ENCODE results near the gene LIMS1.
"Not testable (repeated sequence)": the region's sequence is repeated elsewhere in the genome, so short reads cannot be mapped to it uniquely, and the experiment has no call there.

The LIMS1 gene, protein sequence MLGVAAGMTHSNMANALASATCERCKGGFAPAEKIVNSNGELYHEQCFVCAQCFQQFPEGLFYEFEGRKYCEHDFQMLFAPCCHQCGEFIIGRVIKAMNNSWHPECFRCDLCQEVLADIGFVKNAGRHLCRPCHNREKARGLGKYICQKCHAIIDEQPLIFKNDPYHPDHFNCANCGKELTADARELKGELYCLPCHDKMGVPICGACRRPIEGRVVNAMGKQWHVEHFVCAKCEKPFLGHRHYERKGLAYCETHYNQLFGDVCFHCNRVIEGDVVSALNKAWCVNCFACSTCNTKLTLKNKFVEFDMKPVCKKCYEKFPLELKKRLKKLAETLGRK

DNA sequence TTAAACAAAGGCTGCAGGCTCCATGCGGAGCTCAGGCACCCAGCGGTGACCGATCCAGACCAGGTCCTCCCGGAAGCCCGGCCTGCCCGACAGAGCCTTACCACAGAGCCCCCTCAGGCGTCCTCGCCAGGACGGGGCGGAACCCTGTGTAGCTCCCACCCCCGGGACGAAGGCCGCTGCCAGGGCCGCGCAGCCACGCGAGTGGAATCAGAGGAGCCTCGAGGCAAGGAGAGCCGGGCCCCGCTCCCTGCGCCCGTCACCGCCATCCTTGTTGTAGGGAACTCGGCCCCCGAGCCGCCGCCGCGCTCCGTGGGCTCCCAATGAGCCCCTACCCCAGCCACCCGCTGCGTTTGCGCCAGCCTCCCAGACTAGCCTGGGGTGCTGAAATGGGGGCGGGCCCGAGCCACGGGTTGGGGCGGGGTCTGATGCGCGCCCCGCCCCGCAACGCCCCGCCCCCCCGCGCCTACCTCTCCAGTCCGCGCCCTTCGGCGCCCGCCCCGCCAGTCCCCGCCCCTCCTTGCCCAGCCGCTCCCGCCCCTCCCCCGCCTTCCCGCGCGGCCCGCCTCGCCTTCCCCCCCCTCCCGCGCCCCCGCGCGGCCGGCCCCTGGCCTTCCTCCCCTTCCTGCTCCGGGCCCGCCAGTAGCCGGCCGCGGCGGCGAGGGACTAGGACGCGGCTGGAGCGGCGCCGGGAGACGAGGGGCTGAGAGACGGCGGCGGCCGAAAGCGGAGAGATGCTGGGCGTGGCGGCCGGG, at the start of gene LIMS1:
TSS of gene LIMS1 (plus strand) at position 639 of the 752 bp plus-strand sequence. CDS start at position 732, 93 bp downstream.
- peak; percentile 91 for DNase-seq (ENCODE audit: low spot score)

DNA sequence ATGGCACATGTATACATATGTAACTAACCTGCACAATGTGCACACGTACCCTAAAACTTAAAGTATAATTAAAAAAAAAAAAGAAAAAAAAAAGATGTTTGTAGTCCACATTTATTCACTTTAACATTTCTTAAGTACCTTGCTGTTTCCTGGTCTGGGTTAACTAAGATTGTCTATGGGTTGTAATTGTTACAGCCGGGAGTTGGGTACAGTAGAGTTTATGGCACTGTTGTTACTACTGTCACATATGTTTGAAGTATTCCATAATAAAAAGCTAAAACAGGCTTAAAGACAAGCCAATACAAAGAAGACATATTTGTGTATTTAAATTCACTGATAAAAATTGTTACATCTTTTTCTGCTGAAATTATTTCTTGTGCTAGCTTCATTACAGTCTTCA, 49.0 kb upstream of the LIMS1 start:
- no peak for DNase-seq (ENCODE audit: low spot score)

DNA sequence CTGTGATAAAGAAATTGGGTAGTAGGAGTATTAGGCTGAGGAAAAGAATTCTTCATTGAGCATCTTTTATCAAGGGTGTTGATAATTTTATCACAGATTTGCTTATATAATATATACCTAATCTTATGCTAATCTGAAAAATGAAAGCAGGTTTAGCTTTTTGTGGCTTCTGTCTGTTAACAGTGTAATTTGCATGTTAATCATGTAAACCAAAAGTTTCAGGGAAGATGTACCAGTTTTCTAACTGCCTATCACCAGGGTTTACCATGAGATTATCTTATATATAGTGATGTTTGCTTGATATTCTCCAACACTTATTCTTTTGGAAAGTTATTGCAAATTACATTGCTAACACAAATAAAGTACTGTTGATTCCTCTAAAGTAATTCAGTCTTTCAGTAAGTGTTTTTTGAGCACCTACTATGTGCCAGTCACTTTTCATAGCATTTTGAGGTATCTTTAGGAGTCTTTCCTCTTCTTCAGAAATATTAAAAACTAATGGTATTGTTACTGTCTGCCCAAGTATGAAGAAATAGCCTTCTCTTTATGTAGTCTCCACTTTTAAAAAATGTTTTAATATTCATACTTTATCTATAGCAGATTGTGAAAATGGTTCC, 43.7 kb upstream of the LIMS1 start:
- no peak for DNase-seq (ENCODE audit: low spot score)

DNA sequence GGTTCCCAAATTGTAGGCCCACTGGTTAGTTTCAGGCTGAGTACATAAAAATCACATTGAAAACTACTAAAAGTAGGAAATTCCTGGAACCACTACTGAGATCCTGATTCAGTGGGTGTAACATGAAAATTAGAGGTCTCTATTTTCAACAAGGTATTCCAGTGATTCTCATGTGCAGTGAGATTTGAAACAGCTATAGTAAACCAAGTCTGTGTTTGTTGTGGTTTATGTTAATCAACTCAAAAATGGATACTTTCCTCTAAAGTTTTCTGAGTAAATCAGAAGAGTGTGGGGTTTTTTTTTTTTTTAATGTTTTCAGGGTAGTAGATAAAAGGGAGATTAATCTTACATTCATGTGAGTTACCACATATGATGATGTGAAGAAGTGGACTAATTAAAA, 42.4 kb upstream of the LIMS1 start:
- DNase-seq (ENCODE audit: low spot score), result no peak

DNA sequence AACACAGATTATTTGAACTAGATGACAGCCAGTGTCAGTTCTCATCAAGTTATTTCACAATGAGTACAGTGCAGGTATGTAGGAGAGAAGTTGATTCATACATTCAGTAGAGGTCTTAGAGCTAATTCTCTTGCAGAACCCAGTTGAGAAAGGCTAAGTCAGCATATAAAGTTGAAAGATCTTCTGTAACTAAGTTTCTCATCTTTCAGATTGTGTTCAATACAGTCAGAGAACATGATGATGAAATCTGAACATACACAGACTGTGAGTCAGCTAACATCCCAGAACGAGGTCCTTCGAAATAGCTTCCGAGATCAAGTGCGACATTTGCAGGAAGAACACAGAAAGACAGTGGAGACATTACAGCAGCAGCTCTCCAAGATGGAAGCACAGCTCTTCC, 41.9 kb upstream of the LIMS1 start:
- peak; percentile 48 for DNase-seq (ENCODE audit: low spot score)

DNA sequence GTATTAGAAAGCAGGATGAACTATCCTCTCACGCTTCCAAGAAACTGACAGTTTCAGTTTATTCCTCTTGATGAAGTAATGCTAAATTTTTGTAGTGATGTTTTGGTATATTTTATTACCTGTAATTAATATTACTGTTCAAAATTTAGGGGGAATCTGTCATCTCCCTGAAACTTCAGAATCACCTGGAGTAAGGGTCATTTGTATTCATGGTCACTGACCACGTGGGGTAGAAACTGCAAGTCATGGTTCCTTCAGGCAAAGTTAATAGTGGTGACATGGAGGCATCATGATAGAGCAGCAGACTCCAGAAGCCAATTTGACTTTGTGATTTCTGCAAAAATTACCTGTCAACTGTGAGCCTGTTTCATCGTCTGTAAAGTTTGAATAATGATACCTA, 38.1 kb upstream of the LIMS1 start:
- not testable (repeated sequence) for DNase-seq (ENCODE audit: low spot score)

DNA sequence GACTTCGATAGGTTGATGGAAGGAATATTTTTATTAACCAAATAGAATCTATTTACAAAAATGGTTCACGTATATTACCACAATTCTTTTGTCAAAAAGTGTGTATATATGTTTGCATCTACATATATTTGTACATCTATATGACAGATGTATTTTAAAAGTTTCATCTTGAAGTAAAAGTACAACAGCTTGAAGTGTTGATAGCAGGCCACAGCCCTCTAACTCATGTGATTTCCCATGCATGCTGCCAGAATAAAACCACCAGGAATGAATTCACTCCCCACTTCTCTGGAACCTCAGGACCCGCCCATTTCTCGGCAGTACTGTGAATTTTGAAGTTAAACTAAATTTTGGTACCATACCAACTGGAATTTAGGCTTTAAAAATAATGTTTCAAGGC, 26.6 kb upstream of the LIMS1 start:
- DNase-seq (ENCODE audit: low spot score), result not testable (repeated sequence)

DNA sequence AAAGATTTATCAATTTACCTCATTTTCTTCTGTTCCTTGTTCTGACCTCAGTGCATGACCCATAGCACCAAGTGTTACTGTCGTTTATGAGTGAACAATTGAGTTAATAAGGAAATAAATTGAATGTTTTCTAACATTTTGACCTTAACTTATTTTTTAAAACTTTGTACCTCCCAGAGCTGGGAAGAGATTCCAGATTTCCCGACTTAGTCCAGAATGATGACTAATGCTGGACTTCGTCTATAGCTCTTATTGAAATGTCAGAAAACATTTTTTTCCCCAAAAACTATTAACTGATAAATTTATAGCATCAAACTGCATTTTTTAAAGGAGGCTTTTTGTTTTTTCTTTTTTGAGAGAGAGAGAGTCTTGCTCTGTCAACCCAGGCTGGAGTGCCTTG, 21.8 kb upstream of the LIMS1 start:
- not testable (repeated sequence) for DNase-seq (ENCODE audit: low spot score)

DNA sequence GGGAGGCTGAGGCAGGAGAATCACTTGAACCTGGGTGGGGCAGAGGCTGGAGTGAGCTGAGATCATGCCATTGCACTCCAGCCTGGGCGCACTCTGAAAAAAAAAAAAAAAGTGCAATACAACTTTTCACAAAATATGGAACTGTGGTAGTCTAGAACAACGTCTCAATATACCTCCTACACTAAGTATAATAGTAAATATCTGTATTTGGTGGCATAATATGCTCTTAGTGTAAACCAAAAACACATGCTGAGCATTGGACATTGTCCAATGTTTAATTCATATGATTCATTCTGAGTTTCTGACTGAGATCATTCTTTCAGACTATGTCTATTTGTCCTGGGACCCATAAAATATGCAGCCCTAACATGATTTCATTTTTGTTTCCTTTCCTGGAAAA, 19.8 kb upstream of the LIMS1 start:
- not testable (repeated sequence) for DNase-seq (ENCODE audit: low spot score)

DNA sequence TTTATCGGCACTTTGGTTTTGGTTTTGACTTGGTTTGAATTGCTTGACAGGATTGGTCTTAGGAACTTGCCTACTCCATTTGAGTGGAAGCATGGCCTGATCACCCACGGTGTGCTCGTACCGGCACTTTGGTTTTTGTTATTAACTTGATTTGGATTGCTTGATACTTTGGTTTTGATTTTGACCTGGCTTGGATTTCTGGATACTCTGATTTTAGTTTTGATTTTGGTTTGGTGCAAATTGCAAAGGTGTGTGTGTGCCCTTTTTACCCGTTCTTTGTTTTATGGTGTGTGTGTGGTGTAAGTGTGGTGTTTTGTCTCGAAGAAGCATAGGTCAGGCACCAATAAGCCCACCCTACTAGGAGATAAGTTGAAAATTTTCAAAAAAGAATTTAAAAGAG, 9.6 kb upstream of the LIMS1 start:
- DNase-seq (ENCODE audit: low spot score), result not testable (repeated sequence)

DNA sequence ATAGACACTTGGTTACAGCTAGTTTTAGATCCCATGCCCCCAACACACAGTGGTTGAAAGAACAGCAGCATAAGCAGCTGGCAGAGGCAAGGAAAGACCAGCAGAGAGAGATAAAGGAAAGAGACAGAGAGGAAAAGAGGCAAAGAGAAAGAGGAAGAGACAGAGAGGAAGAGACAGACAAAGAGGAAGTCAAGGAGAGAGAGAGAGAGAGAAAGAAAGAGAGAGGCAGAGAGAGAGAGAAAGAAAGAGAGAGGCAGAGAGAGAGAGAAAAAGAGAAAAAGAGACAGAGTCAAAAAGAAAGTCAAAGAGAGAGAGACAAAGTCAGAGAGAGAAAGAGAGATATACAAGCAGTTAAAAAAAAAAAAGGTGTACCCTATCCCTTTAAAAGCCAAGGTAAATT, 9.0 kb upstream of the LIMS1 start:
- DNase-seq (ENCODE audit: low spot score), result not testable (repeated sequence)

DNA sequence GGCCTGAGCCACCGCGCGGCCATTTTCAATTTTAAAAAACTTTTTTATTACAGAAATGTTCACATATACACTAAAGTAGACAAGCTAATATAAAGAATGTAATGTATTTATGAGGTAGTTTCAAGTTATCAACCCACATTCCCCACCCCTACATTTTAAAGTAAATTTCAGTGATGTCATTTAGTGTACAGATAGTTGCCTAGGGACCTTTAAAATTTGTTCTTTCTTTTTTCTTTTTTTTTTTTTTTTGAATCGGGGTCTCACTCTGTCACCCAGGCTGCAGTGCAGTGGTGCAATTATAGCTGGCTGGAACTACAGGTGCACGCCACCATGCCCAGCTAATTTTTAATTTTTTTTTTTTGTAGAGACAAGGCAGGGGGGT, 2.6 kb upstream of the LIMS1 start:
- DNase-seq (ENCODE audit: low spot score), result no peak

DNA sequence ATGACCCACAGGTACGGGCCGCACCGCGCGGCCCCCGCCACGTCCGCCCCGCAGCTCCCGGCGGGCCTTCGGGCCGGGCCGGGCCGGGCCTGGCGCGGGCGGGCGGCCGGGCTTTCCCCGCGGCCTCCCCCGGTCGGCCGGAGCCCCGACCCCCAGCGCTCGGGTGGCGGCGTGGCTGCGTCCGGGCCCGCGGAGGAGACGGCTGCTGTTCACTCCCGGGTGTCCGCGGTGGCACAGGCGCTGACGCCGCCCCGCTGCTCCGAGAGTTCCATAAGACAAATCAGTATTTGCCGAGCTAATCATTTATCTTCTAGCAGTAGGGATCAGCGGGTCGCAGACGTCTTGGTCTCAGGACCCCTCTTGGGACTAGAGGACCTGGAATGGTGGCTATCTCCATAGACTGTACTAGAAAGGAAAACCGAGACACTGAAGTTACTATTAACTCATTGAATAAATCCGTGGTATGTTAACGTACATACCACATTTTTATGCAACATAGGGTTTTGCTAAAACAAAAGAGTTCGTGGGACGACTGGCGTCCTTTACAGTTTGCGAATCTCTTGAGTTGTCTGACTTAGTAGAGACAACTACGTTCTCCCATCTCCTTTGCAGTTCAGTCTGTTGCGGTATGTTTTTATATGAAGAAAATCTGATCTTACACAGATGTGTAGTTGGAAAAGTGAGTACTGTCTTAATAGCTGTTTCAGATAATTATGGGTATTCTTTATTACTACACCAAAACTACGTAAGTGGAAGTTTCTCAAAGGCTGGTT, 500 bp downstream of the LIMS1 start:
- DNase-seq (ENCODE audit: low spot score), result peak; percentile 61

DNA sequence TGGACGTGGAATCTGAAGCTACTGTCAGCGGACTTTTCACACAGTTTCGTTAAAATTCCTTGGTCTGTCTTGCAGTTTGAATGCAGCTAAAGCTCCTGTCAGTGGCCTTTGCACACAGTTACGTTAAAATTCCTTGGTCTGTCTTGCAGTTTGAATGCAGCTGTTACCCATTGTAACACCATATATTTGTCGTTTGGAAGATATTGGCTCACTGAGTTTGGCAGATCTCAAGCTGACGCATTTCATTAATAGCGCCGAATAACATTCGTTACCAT, 1.0 kb downstream of the LIMS1 start:
- no peak for DNase-seq (ENCODE audit: low spot score)

DNA sequence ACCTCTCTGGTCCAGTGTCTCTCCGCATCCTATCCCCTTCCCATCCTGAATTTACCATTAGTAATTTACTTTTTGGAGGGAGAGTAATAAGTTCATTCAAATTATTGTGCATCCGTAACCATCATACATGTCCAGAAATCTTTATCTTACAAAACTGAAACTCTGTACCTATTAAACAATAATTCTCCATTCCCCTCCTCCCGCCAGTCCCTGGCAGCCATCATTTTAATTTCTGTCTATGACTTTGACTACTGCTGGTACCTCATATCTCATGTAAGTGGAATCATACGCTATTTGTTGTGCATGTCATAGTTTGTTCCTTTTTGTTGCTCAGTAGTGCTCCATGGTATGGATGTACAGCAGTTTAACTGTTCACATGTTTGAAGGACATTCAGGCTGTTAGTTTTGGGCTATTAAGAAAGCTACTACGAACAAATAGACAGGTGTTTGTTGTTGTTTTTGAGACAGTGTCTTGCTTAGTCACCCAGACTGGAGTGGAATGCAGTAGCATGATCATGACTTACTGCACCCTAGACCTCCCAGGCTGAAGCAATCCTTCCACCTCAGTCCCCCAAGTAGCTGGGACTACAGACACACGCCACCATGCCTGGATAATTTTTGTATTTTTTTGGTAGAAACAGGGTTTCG, 2.0 kb downstream of the LIMS1 start:
- DNase-seq (ENCODE audit: low spot score), result peak; percentile 75

DNA sequence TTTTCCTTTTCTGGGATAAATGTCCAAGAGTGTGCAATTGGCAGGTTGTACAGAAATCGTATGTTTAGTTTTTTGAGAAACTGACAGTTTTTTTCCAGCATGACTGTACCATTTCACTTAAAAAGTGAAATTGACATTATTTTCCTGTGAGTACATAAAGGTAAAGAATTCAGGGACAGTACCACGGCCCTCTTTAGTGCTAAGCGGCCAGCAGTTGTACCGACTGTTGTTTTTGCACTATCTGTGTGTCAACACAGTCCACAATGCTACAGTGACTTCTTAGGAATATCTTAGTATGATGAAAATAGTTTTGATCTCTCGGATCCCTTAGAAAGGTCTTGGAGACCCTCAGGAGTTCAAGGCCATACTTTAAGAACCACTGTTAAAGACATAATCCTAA, 2.6 kb downstream of the LIMS1 start:
- DNase-seq (ENCODE audit: low spot score), result peak; percentile 0

DNA sequence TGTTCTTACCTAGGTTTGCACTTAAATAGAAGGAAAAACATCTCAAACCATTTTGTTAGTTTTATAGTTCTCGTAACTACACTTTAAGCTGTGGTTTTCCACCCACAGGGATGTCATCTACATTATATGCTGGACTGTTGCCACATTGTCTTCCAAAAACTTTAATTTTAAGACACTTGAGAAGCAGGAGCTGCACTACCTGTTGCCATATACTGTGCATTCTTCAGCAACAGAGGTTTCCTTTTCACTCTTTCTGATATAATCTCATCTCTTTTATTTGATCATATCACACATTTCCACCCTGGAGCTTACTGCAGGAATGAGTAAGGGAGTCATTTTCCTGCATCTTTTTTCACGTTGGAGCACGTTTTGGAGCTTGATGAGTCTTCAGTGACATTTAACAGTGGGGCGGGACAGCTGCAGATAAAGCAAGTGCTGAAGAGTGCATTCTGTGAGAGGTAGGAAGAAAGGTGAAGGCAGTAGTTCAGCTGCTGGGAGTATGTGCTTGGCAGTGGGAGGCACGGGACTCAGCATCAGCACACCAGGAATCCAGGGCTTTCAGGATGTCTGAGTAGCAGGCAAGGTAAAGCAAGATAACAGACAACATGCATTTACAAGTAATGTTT, 3.8 kb downstream of the LIMS1 start:
- no peak for DNase-seq (ENCODE audit: low spot score)

DNA sequence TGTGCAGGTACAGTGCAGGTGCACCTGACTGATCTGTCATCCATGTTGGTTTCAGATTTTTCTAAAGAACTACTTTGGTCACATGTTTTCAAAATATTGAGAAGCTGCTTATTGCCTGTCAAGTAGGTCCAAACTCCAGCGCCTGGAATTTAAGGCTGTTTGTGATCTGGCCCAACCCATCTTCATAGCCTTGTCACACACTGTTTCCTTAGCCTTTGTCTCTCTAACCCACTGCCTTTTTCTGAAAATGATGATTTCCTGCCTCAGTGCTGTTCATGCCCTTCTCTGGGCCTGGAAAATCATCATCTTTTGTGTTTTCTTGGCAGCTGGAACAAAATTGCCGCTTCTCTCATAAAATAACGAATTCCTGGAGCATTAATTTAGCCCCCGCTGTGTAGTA, 7.2 kb downstream of the LIMS1 start:
- DNase-seq (ENCODE audit: low spot score), result no peak

DNA sequence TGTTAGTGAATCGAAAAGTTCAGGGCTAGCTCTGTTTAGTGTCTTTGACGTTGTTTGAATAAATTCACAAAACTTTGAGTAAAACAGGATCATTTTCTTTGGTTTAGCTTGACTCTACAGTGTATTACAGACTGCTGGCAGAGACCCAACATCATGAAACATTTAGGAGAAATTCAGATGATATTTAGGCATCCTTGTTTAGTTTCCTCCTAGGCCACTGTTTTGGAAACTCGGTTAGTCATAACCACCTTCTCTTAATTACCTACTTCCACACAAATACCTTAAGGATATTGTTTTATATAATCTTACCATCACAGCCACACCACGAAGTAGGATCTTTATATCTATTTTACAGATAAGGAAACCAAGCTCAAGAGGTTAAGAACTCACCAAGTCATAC, 7.8 kb downstream of the LIMS1 start:
- peak; percentile 29 for DNase-seq (ENCODE audit: low spot score)

DNA sequence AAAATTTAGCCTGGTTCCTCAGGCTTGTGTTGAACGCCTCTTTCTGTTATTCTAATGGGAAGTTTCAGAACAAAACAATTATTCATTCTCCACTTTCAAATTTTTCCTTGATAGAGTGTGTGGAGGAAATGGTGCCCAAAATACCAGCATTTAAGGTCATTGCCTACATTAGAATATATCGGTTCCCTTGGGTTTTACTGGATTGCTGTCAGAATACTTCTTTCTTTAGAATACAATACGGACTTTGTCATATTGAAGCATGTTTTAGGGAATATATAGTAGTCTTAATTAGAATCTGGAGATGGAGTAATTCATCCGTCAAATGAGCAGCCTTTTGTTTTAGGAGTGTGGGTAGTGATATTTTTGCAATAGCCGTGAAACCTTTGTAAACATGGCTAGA, 13.3 kb downstream of the LIMS1 start:
- no peak for DNase-seq (ENCODE audit: low spot score)

DNA sequence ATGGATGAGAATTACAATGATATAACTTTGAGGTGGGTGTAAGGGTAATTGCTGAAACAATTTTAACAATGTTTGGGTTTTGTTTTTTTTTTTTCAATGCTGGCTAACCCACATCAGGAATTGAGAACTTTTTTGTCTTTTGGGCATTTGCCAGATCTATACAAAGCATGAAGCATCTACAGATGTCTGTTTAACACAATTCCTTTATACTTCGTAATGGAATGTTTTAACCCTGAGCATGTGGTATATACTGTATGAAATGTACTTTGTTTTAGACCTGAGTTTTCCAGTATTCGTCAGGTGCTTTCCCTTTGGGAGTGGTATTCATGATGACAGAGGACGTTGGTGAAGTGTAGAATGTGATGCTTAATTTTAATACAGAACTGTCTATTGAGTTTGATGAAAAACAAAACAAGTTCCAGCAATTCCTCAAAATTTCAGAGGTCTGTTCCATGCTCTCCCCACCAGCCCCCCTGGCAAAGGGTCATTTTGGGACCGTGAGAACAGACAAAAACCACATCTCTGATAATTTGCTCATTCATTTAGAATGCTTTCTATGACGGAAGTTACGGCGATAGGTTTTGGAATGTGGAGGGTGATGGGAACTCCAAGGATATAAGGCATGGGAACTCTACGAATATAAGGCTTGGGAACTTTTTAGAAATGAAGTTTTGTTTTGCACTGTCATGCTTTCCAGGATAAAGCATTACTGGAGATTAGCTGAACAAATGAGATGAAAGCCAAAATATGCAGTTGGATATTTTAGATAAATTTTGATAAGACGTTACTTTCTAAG, 14.1 kb downstream of the LIMS1 start:
- DNase-seq (ENCODE audit: low spot score), result no peak
